SK-N-SH (cell line): ENCODE data around the gene ACTL6A. TPM values are rescaled to one million over a fixed set of nuclear protein-coding genes. Genes with fewer than 3 reads are reported as not detected.
A peak's percentile ranks its signal among the peaks of the same experiment; 100 is the strongest.

Source experiments
- CTCF ChIA-PET: fragments of 300-600, 350-600 bp; formaldehyde crosslinking; extraction: SDS; loops from one replicate; lab custom pipeline; 2021; lab: Yijun Ruan, JAX
- POLR2A ChIA-PET: fragments of 350-600 bp; sonication (Branson Sonifier 250); formaldehyde crosslinking; extraction: SDS; loops from one replicate; lab custom pipeline; 2020; ENCODE audit warnings: antibody characterized with exemption, inconsistent platforms; lab: Yijun Ruan, JAX
- DNase-seq: peaks from one replicate; pipeline ENCODE4 v3.0.0; 2012
- H2AFZ ChIP-seq: fragments of 200-600 bp; sonication (generic); 2 replicates; pipeline ENCODE4 v1.8.1; 2016; ENCODE audit warnings: antibody characterized with exemption, mild to moderate bottlenecking, low read depth
- H3F3A ChIP-seq: fragments of 200-600 bp; sonication (generic); replicated peaks from 2 replicates; pipeline ENCODE3; 2016; ENCODE audit warnings: antibody characterized with exemption, mild to moderate bottlenecking; ENCODE audit not compliant: insufficient read depth
- H3K27ac ChIP-seq, 2 experiments: fragments of 200-500 bp in 1 of 2; fragments of 200-600 bp in 1 of 2; sonication (Bioruptor generic) in 1 of 2; sonication (generic), shearing (Covaris generic) in 1 of 2; 2 replicates each; pipeline versions ENCODE4 v1.5.1 to v1.6.1; 2014 to 2016; ENCODE audit warnings: low read depth in 2 of 2, inconsistent platforms in 1 of 2, low read length in 1 of 2, mild to moderate bottlenecking in 1 of 2, mixed read lengths in 1 of 2
- H3K27me3 ChIP-seq: fragments of 200-600 bp; sonication (generic), shearing (Covaris generic); 2 replicates; pipeline ENCODE4 v1.6.1; 2016; ENCODE audit warnings: mixed run types; ENCODE audit not compliant: insufficient read depth
- H3K36me3 ChIP-seq, 2 experiments: fragments of 200-500 bp in 1 of 2; fragments of 200-600 bp in 1 of 2; sonication (Bioruptor generic) in 1 of 2; sonication (generic) in 1 of 2; replicated peaks in 1 of 2; 2 replicates each; pipeline versions ENCODE3 to v1.5.1; 2014 to 2016; ENCODE audit warnings: low read length in 1 of 2, mild to moderate bottlenecking in 1 of 2; ENCODE audit not compliant: insufficient read depth in 2 of 2, control insufficient read depth in 1 of 2
- H3K4me1 ChIP-seq, 2 experiments: fragments of 200-500 bp in 1 of 2; fragments of 200-600 bp in 1 of 2; sonication (Bioruptor generic) in 1 of 2; sonication (generic), shearing (Covaris generic) in 1 of 2; 2 replicates each; pipeline versions ENCODE4 v1.5.1 to v1.6.1; 2014 to 2016; ENCODE audit warnings: low read depth in 1 of 2, low read length in 1 of 2, mixed run types in 1 of 2; ENCODE audit not compliant: insufficient read depth in 2 of 2, control insufficient read depth in 1 of 2
- H3K4me2 ChIP-seq: fragments of 200-600 bp; sonication (generic), shearing (Covaris generic); 2 replicates; pipeline ENCODE4 v1.6.1; 2017; ENCODE audit warnings: mixed run types
- H3K4me3 ChIP-seq, 2 experiments: fragments of 200-500 bp in 1 of 2; fragments of 200-600 bp in 1 of 2; sonication (Bioruptor generic) in 1 of 2; sonication (generic), shearing (Covaris generic) in 1 of 2; 2 replicates each; pipeline versions ENCODE4 v1.5.1 to v1.8.1; 2014 to 2016; ENCODE audit warnings: low read depth in 2 of 2, inconsistent platforms in 1 of 2, low read length in 1 of 2, mild to moderate bottlenecking in 1 of 2, mixed read lengths in 1 of 2, moderate library complexity in 1 of 2
- H3K79me2 ChIP-seq: fragments of 200-600 bp; sonication (generic); 2 replicates; pipeline ENCODE4 v1.8.1; 2017; ENCODE audit warnings: mild to moderate bottlenecking; ENCODE audit not compliant: insufficient read depth
- H3K9ac ChIP-seq: fragments of 200-600 bp; sonication (generic); 2 replicates; pipeline ENCODE4 v1.6.1; 2017; ENCODE audit warnings: mixed run types
- H3K9me2 ChIP-seq: fragments of 200-600 bp; sonication (generic); 2 replicates; pipeline ENCODE4 v1.6.1; 2017; ENCODE audit warnings: mixed run types
- H3K9me3 ChIP-seq: fragments of 200-600 bp; sonication (generic); 2 replicates; pipeline ENCODE4 v1.6.1; 2017; ENCODE audit warnings: mixed run types, mild to moderate bottlenecking, moderate library complexity
- H4K20me1 ChIP-seq: fragments of 200-600 bp; sonication (generic); 2 replicates; pipeline ENCODE4 v1.6.1; 2017; ENCODE audit warnings: mild to moderate bottlenecking, mixed run types; ENCODE audit not compliant: insufficient read depth
- CTCF ChIP-seq: fragments of 200-600 bp; sonication (generic); IDR thresholded peaks from 2 replicates; pipeline ENCODE4 v1.6.1; 2017; ENCODE audit warnings: antibody characterized with exemption, mild to moderate bottlenecking, moderate library complexity
- MAX ChIP-seq: IDR thresholded peaks from 2 replicates; pipeline ENCODE4 v1.4.0; 2012; ENCODE audit warnings: low read depth
- MXI1 ChIP-seq: IDR thresholded peaks from 2 replicates; pipeline ENCODE4 v1.6.1; 2012; ENCODE audit warnings: mild to moderate bottlenecking, low read depth, low read length, improper control_type of control experiment
- NRF1 ChIP-seq: IDR thresholded peaks from 2 replicates; pipeline ENCODE4 v1.6.1; 2012; ENCODE audit warnings: low read depth, mild to moderate bottlenecking, low read length
- PBX3 ChIP-seq: IDR thresholded peaks from 2 replicates; pipeline ENCODE4; 2012
- RAD21 ChIP-seq: IDR thresholded peaks from 2 replicates; pipeline ENCODE4 v1.6.1; 2012; ENCODE audit warnings: mild to moderate bottlenecking, low read length
- RCOR1 ChIP-seq: fragments of 150-350 bp; IDR thresholded peaks from 2 replicates; pipeline ENCODE4 v1.6.1; 2017; ENCODE audit warnings: antibody characterized with exemption, low read length
- SIN3A ChIP-seq: IDR thresholded peaks from 2 replicates; pipeline ENCODE4 v1.6.1; 2012; ENCODE audit warnings: low read depth, mild to moderate bottlenecking, low read length, moderate library complexity, borderline replicate concordance
- TAF1 ChIP-seq: IDR thresholded peaks from 2 replicates; pipeline ENCODE4 v1.6.1; 2012; ENCODE audit warnings: low read depth, mild to moderate bottlenecking, low read length, moderate library complexity, borderline replicate concordance
- USF1 ChIP-seq: IDR thresholded peaks from 2 replicates; pipeline ENCODE4 v1.4.0; 2012; ENCODE audit warnings: low read depth, borderline replicate concordance
- WGBS: methylation state at CpG from one replicate; pipeline ENCODE4 v1.1.6; 2017; ENCODE audit warnings: low lambda C conversion rate; 5-methylcytosine and 5-hydroxymethylcytosine counted together
- polyA plus RNA-seq, 3 experiments: library from polyadenylated mRNA; depleted of rRNA; stranded (reverse); fragments of >200 nt; gene quantifications; 2 replicates each; pipeline ENCODE4 v1.2.3, GENCODE V29; 2012

Gene ACTL6A
- polyA plus RNA-seq, 1 of the 3 experiments (the other 2 are of a cell fraction), result 87.7 TPM

GRCh38 chr3:179560791-179561190 is 1.9 kb upstream of the ACTL6A start:
- H3K79me2 ChIP-seq, result peaks cover 23% of the 10 kb centered on the region
- no peak for TF ChIP-seq PBX3
- no peaks in the 10 kb centered on the region for H4K20me1 ChIP-seq
- no peak overlapping the region for H3K4me3 ChIP-seq
- H3K4me1 ChIP-seq, result peaks cover 0 to 5% of the 10 kb centered on the region in 2 experiments; a peak in 2 of 4 replicates
- H3K27ac ChIP-seq, result no peak overlapping the region
- no peak overlapping the region for H2AFZ ChIP-seq
- no peak for DNase-seq
- H3F3A ChIP-seq, result no peaks in the 10 kb centered on the region
- ChIA-PET POLR2A (no interaction called here), CTCF (interaction anchor here (1.0 to 2.4 kb wide), 3 partner anchors 114 to 239 kb away, joined by 3 to 6 read pairs (median 6); no protein-coding TSS in a partner anchor)
- no peak overlapping the region for H3K4me2 ChIP-seq
- H3K9me3 ChIP-seq, result no peaks in the 10 kb centered on the region
- H3K27me3 ChIP-seq, result no peaks in the 10 kb centered on the region
- no peak overlapping the region for H3K9ac ChIP-seq
- H3K36me3 ChIP-seq, result no peaks in the 10 kb centered on the region
- H3K9me2 ChIP-seq, result no peaks in the 10 kb centered on the region
- 100% methylated on average over 1 of the region's 1 CpG for WGBS

- Histone ChIP-seq H2AFZ (peak overlapping the region; percentile 94), H3K4me1 (peaks cover 0 to 5% of the 10 kb centered on the region in 2 experiments; a peak in 2 of 4 replicates), H3K9me2 (no peaks in the 10 kb centered on the region), H3K27me3 (no peaks in the 10 kb centered on the region), H4K20me1 (no peaks in the 10 kb centered on the region), H3F3A (no peaks in the 10 kb centered on the region), H3K36me3 (no peaks in the 10 kb centered on the region), H3K4me3 (peak overlapping the region; percentile 83 to 98), H3K79me2 (peaks cover 49% of the 10 kb centered on the region), H3K27ac (peak overlapping the region; percentile 87 to 93), H3K9ac (peak overlapping the region; percentile 87), H3K9me3 (no peaks in the 10 kb centered on the region), H3K4me2 (peak overlapping the region; percentile 89)
- POLR2A ChIA-PET, result no interaction called here
- TF ChIP-seq RCOR1 (no peak), MAX (0 out of 2 replicates have a peak, but pooled peaks have one; percentile 22), NRF1 (peak; percentile 28; the same call in 1 of the 2 replicates), SIN3A (0 out of 2 replicates have a peak, but pooled peaks have one; percentile 22), CTCF (peak; percentile 48), RAD21 (no peak), USF1 (no peak), MXI1 (peak; percentile 64), TAF1 (no peak)
- 0% methylated on average over 6 of the region's 40 CpGs for WGBS
- CTCF ChIA-PET, result interaction anchor here (0.6 to 1.5 kb wide), 5 partner anchors 20 to 242 kb away, joined by 3 to 4 read pairs (median 3); no protein-coding TSS in a partner anchor
- DNase-seq, result peak; percentile 66
These were observed 601 bp downstream of the ACTL6A start for GRCh38 chr3:179563271-179563783.
